PC-3 (cell line): ENCODE measurements around the gene CNOT6L.

Experiments
- CTCF ChIP-seq: fragments of 300-600 bp; sonication (generic); conservative IDR thresholded peaks from 2 replicates; pipeline ENCODE4 v1.5.1; 2017; ENCODE audit warnings: antibody characterized with exemption, low read depth, mild to moderate bottlenecking, low read length
- EZH2 ChIP-seq: fragments of 300-600 bp; sonication (generic); IDR thresholded peaks from one replicate; pipeline ENCODE4 v1.6.1; 2017; ENCODE audit warnings: antibody characterized with exemption, mild to moderate bottlenecking, low read length; ENCODE audit not compliant: unreplicated experiment

GRCh38 chr4:77695774-77696173 lies 123.4 kb downstream of the CNOT6L start:
- TF ChIP-seq CTCF (no peak), EZH2 (no peak)
